ENCODE results near the gene C2CD4D. TPM values are rescaled to one million over a fixed set of nuclear protein-coding genes. Genes with fewer than 3 reads are reported as not detected.

The C2CD4D gene
- total RNA-seq, 1 donor from 2014 or later = not detected

DNA sequence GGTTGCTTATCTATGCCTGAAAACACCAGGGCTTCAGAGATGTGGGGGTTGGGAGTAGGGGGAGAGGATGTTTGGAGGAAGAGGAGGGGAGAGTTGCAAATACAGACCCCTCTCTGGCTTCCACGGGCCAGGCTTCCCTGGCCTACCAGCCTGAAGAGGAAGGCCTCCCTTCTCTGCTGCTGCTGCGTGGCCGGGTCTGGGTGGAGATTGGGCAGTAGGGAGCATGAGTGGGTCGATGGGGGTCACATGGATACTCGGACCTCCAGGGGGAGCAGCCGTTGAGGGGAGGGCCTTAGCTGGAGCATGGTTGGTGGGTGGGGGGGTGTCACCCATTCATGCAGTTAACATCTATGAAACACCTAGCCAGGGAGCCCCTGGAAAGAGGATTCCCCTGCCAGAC lies 9.6 kb downstream of the C2CD4D start:
- H3K27me3 ChIP-seq (ENCODE audit: control insufficient read depth, insufficient read depth, low read length) = no peaks in the 10 kb centered on the region
- no peak for FAIRE-seq
- no peak for DNase-seq (ENCODE audit: low read depth)
- H3K36me3 ChIP-seq (ENCODE audit: control insufficient read depth, insufficient read depth, low read length) = no peaks in the 10 kb centered on the region
- TF ChIP-seq CTCF (IDR thresholded peaks at IDR 0.05; ENCODE audit: insufficient read depth, low read length, severe bottlenecking) = no peak
- no peak overlapping the region for H3K4me3 ChIP-seq (ENCODE audit: low read depth, low read length)

DNA sequence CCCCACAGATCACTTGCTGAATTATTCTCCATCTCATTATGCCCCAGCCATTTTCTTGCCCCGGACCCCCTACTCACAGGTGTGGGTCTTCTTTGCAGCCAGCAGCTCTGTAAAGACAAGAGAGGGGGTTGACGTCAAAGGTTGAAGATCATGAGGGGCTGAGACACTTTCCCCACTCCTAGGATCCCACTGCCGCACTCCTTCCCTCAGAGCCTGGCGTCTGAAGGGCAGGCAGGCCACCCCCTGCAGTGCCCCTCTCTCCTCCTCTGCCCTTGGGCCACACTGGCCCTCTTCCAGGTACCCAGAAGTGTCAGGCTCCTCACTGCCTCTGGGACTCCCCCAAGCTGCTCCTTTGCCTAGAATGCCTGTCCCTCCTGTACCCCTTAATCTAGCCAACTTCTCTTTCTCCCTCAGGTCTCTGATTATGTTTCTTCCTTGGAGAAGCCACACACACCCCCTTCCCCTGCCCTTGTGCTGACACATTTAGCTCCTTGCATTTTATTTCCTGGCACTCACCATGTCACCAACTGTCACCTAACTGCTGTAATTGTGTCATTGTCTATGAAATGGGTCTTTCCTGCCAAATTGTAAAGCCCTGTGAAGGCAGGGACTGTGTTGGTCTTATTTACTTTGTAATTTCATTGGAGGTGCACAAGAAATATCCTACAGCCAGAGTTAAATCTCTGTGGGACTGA lies 10.1 kb downstream of the C2CD4D start:
- FAIRE-seq (no peak), DNase-seq (ENCODE audit: low read depth) (no peak)
- Histone ChIP-seq H3K4me3 (ENCODE audit: low read depth, low read length) (no peak overlapping the region), H3K27me3 (ENCODE audit: control insufficient read depth, insufficient read depth, low read length) (no peaks in the 10 kb centered on the region), H3K36me3 (ENCODE audit: control insufficient read depth, insufficient read depth, low read length) (no peaks in the 10 kb centered on the region)
- TF ChIP-seq CTCF (IDR thresholded peaks at IDR 0.05; ENCODE audit: insufficient read depth, low read length, severe bottlenecking) = no peak

GRCh38 chr1:151828921-151829320 lies 10.7 kb downstream of the C2CD4D start:
- Histone ChIP-seq H3K36me3 (ENCODE audit: control insufficient read depth, insufficient read depth, low read length) (no peaks in the 10 kb centered on the region), H3K27me3 (ENCODE audit: control insufficient read depth, insufficient read depth, low read length) (no peaks in the 10 kb centered on the region), H3K4me3 (ENCODE audit: low read depth, low read length) (no peak overlapping the region)
- TF ChIP-seq CTCF (IDR thresholded peaks at IDR 0.05; ENCODE audit: insufficient read depth, low read length, severe bottlenecking) = no peak
- FAIRE-seq (peak; percentile 52), DNase-seq (ENCODE audit: low read depth) (peak; percentile 61)

- no peak for FAIRE-seq
- TF ChIP-seq CTCF (IDR thresholded peaks at IDR 0.05; ENCODE audit: insufficient read depth, low read length, severe bottlenecking) = no peak
- no peaks in the 10 kb centered on the region for H3K36me3 ChIP-seq (ENCODE audit: control insufficient read depth, insufficient read depth, low read length)
- H3K27me3 ChIP-seq (ENCODE audit: control insufficient read depth, insufficient read depth, low read length) = no peaks in the 10 kb centered on the region
- H3K4me3 ChIP-seq (ENCODE audit: low read depth, low read length) = no peak overlapping the region
- no peak for DNase-seq (ENCODE audit: low read depth)
Measured at GRCh38 chr1:151827853-151828252, 11.8 kb downstream of the C2CD4D start.

DNA sequence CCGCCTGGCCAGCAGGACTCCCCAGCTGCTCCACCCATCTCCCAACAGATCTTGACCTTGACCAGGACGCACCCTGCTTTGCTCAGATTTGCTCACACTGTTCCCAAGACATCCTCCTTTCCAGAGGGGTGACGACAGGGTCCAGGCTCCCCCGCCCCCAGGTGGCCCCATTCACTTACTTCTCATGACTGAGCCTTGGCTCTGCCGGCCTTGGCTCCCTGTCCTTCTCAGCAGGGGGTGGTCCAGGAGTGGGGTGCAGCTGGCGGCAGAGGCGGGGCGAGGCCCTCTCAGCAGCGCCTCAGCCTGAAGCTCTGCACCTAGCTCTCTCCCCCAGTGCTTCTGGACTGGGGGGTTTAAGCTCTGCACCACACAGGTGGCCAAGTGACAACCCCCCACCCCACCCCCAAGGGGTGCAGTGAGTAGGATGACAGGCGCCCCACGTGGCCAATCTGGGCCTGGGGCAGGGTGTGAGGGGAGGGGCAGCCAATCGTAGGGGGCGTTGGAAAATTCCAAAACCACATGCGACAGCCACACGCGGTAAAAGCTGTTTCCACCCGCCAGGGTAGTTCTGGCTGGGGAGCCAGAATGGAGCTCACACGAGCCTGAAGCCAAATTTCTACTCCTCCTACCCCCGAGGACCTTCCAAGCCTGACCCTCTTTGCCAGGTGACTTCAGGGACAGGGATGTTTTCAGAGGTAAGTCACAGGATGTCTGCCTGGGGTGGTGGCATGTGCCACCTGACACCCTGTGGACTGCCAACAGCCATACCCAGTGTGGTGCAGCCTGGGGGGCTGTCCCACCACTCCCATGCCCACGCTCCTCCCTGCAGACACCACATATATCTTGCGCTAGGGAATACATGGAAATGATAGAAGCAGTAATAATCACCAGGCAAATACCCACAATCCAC lies 13.6 kb downstream of the C2CD4D start:
- no peak for DNase-seq (ENCODE audit: low read depth)
- Histone ChIP-seq H3K27me3 (ENCODE audit: control insufficient read depth, insufficient read depth, low read length) (no peaks in the 10 kb centered on the region), H3K4me3 (ENCODE audit: low read depth, low read length) (no peak overlapping the region), H3K36me3 (ENCODE audit: control insufficient read depth, insufficient read depth, low read length) (no peaks in the 10 kb centered on the region)
- FAIRE-seq = peak; percentile 75
- no peak for TF ChIP-seq CTCF (IDR thresholded peaks at IDR 0.05; ENCODE audit: insufficient read depth, low read length, severe bottlenecking)

Data from bronchial epithelial cell (primary cell).